Tibial nerve (tissue), 4 donors: ENCODE data around the gene HES6. TPM values are rescaled to one million over a fixed set of nuclear protein-coding genes. Genes with fewer than 3 reads are reported as not detected.

Experiments used
- DNase-seq, 2 donors: peaks; one replicate each; pipeline ENCODE4 v3.0.0-alpha.2; 2019; ENCODE audit warnings: low spot score in 2 of 2
- H3K27ac ChIP-seq, 4 donors: fragments of 200-600 bp; sonication (generic) in 3 of 4; one replicate each; pipeline ENCODE4 v1.5.1; 2017 to 2019; ENCODE audit warnings: mild to moderate bottlenecking in 1 of 4
- H3K27me3 ChIP-seq, 2 donors: fragments of 200-600 bp; sonication (generic) in 1 of 2; one replicate each; pipeline versions ENCODE4 v1.5.1 to v1.6.0; 2017 to 2019
- H3K36me3 ChIP-seq, 3 donors: fragments of 200-600 bp; sonication (generic); one replicate each; pipeline ENCODE4 v1.5.1; 2018 to 2019
- H3K4me1 ChIP-seq, 4 donors: fragments of 200-600 bp; sonication (generic) in 3 of 4; one replicate each; pipeline ENCODE4 v1.5.1; 2017 to 2019
- H3K4me3 ChIP-seq, 4 donors: fragments of 200-600 bp; sonication (generic) in 3 of 4; one replicate each; pipeline ENCODE4 v1.5.1; 2017 to 2019; ENCODE audit warnings: mild to moderate bottlenecking in 1 of 4, moderate library complexity in 1 of 4
- H3K9me3 ChIP-seq, 4 donors: fragments of 200-600 bp; sonication (generic) in 3 of 4; one replicate each; pipeline ENCODE4 v1.5.1; 2017 to 2019
- EP300 ChIP-seq, 2 donors: sonication (generic); formaldehyde crosslinking; IDR thresholded peaks; one replicate each; pipeline ENCODE4 v1.6.1; 2017; ENCODE audit warnings: antibody characterized with exemption in 2 of 2, mild to moderate bottlenecking in 1 of 2
- POLR2A ChIP-seq, 2 donors: fragments of 450-650 bp; IDR thresholded peaks; one replicate each; pipeline ENCODE4 v1.6.1; 2017; ENCODE audit warnings: antibody characterized with exemption in 2 of 2, mild to moderate bottlenecking in 2 of 2, moderate library complexity in 2 of 2
- WGBS, 2 donors: methylation state at CpG; one replicate each; pipeline ENCODE4 v1.1.5; 2018; 5-methylcytosine and 5-hydroxymethylcytosine counted together
- total RNA-seq, 4 donors: library from RNA; depleted of rRNA; stranded (reverse); fragments of >200 nt; gene quantifications; one replicate each; pipeline ENCODE4 v1.1.0, GENCODE V29; 2016
- TF ChIP-seq, protein P1 (sequence below), 5 experiments: fragments of 200-600 bp in 3 of 5; fragments of 450-650 bp in 2 of 5; sonication (generic) in 3 of 5; IDR thresholded peaks; one replicate each; pipeline ENCODE4 v1.5.1; 2016 to 2019; ENCODE audit warnings: antibody characterized with exemption in 5 of 5, mild to moderate bottlenecking in 3 of 5, moderate library complexity in 2 of 5

HES6 gene
- total RNA-seq, 4 donors from 2014 or later: 4.4 to 18.6 (median 12.4) TPM

DNA sequence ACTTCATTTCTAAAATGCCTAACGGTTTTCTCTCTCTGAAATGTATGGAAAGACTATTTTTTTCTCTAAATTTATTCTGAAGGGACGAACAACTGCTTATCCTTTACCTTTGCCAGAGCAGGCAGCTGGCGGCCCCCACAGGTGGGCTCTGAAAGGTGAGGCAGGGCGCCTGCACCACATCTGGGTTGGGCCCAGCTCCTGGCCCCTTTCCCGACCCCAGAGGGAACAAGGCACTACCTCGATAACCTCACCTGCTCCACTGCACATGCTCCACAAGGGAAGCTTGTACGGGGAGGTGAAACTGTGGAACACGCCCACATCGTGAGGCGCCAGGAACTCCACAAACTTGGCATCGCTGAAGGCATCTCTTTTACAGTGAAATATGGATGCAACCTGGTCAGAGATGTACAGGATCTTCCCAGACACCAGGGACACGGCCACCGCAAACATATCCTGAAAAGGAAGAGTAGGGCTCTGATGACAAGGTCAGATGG lies 31.3 kb upstream of the HES6 start:
- H3K9me3 ChIP-seq: no peaks in the 10 kb centered on the region
- H3K36me3 ChIP-seq: peaks cover 4 to 98% (median 7%) of the 10 kb centered on the region in 3 donors
- TF ChIP-seq POLR2A (IDR thresholded peaks at IDR 0.05): no peak
- TF ChIP-seq, protein P1, sequence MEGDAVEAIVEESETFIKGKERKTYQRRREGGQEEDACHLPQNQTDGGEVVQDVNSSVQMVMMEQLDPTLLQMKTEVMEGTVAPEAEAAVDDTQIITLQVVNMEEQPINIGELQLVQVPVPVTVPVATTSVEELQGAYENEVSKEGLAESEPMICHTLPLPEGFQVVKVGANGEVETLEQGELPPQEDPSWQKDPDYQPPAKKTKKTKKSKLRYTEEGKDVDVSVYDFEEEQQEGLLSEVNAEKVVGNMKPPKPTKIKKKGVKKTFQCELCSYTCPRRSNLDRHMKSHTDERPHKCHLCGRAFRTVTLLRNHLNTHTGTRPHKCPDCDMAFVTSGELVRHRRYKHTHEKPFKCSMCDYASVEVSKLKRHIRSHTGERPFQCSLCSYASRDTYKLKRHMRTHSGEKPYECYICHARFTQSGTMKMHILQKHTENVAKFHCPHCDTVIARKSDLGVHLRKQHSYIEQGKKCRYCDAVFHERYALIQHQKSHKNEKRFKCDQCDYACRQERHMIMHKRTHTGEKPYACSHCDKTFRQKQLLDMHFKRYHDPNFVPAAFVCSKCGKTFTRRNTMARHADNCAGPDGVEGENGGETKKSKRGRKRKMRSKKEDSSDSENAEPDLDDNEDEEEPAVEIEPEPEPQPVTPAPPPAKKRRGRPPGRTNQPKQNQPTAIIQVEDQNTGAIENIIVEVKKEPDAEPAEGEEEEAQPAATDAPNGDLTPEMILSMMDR (IDR thresholded peaks at IDR 0.05): no peak
- TF ChIP-seq EP300 (IDR thresholded peaks at IDR 0.05): no peak
- H3K27ac ChIP-seq: peak overlapping the region in 1 of 4 donors; percentile 28
- H3K4me1 ChIP-seq: peaks cover 0 to 18% (median 0%) of the 10 kb centered on the region in 4 donors
- 70 to 77% methylated on average over 6 to 13 of the region's 13 CpGs for WGBS, 2 donors
- DNase-seq: no peak
- H3K4me3 ChIP-seq: no peak overlapping the region
- H3K27me3 ChIP-seq: no peaks in the 10 kb centered on the region

DNA sequence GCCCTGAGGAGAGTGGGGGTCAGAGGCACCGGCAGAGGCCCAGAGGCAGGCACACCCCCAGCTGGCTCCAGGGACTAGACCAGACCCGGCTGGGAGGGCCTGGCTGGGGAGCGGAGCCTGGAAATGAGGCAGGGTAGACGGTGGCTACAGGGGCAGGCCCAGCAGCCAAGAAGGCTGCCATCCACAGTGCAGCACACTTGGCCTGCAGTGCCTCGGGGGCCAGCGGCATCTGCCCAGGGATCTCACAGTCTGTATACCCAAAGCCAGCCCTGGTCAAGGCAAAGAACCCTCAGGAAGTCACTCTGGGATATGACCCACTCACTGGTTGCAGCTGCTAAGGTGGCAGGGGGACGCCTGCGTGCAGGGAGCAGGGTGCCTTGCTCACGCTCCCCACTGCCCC lies 30.8 kb upstream of the HES6 start:
- peaks cover 2 to 98% (median 6%) of the 10 kb centered on the region in 3 donors for H3K36me3 ChIP-seq
- H3K4me1 ChIP-seq: peaks cover 0 to 18% (median 0%) of the 10 kb centered on the region in 4 donors
- H3K27ac ChIP-seq: no peak overlapping the region
- H3K9me3 ChIP-seq: no peaks in the 10 kb centered on the region
- TF ChIP-seq EP300 (IDR thresholded peaks at IDR 0.05) (no peak), POLR2A (IDR thresholded peaks at IDR 0.05) (no peak)
- TF ChIP-seq, protein P1 (IDR thresholded peaks at IDR 0.05): no peak
- 59 to 77% methylated on average over 7 to 9 of the region's 9 CpGs for WGBS, 2 donors
- no peak overlapping the region for H3K4me3 ChIP-seq
- no peak for DNase-seq
- no peaks in the 10 kb centered on the region for H3K27me3 ChIP-seq

DNA sequence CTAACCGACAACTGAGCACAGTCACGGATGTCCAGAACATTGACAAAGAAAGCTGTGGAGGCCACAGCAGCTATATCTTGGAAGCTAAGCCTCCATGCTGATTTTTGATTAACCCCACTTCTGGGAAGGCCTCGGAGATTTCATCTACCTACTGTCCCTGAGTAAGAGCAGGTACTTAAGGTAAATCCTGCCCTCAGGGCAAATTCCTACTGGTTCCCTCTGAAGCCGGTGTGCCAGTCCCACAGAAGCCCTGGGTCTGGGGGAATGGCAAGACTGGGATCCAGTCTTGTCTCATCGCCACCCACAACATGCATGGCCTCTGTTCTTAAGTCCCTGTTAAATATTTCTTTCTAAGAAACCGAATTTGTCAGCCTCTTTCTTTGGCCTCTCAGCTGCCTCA lies 29.9 kb upstream of the HES6 start:
- Histone ChIP-seq H3K36me3 (peaks cover 0 to 98% (median 0%) of the 10 kb centered on the region in 3 donors), H3K27me3 (no peaks in the 10 kb centered on the region), H3K9me3 (no peaks in the 10 kb centered on the region), H3K27ac (no peak overlapping the region), H3K4me3 (no peak overlapping the region), H3K4me1 (peaks cover 0 to 18% (median 0%) of the 10 kb centered on the region in 4 donors)
- no peak for DNase-seq
- WGBS, 2 donors: 91 to 94% methylated on average over 6 of the region's 6 CpGs
- TF ChIP-seq POLR2A (IDR thresholded peaks at IDR 0.05): no peak
- TF ChIP-seq, protein P1 (IDR thresholded peaks at IDR 0.05): no peak
- TF ChIP-seq EP300 (IDR thresholded peaks at IDR 0.05): no peak

DNA sequence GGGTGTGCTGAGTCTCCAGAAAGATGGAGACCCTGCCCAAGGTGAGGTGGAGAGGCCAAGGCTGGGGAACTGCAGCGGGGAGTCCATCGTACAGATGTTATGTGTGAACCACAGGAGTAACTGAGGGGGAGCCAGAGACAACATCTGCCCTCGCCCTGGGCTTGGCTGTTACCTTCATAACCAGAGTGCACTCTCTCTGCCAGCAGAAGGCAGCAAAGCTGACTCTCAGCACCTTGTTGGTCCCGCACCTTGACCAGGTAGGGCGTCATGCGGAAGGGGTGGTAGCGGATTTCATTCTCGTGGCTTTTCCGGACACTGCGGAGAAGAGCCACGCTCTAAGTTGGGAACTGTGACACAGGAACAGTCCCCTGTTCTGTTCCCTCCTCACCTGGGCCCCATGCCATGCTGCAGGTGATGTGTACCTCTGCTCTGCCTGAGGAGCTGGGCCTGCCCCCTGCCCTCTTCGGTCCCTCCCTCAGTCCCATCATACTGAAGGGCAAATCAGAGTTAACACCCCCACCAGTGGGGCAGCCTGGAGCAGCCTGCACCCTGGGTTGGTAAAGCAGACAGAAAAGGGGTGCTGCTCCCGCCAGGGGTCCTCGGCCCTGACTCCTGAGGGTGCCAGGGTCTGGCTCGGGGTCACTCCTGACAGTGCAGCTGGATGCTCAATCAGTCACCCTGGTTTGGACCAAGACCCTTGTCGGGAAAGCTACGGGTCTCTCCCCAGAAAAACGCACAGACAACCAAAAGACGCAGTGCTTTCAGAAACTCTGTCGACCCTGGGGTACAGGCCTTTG lies 28.2 kb upstream of the HES6 start:
- Histone ChIP-seq H3K27me3 (no peaks in the 10 kb centered on the region), H3K9me3 (no peaks in the 10 kb centered on the region), H3K4me1 (peaks cover 0 to 32% (median 8%) of the 10 kb centered on the region in 4 donors), H3K36me3 (peaks cover 0 to 86% (median 0%) of the 10 kb centered on the region in 3 donors), H3K27ac (no peak overlapping the region), H3K4me3 (no peak overlapping the region)
- no peak for TF ChIP-seq POLR2A (IDR thresholded peaks at IDR 0.05)
- TF ChIP-seq EP300 (IDR thresholded peaks at IDR 0.05): no peak
- TF ChIP-seq, protein P1 (IDR thresholded peaks at IDR 0.05): no peak
- WGBS, 2 donors: 89 to 90% methylated on average over 20 of the region's 20 CpGs
- no peak for DNase-seq

DNA sequence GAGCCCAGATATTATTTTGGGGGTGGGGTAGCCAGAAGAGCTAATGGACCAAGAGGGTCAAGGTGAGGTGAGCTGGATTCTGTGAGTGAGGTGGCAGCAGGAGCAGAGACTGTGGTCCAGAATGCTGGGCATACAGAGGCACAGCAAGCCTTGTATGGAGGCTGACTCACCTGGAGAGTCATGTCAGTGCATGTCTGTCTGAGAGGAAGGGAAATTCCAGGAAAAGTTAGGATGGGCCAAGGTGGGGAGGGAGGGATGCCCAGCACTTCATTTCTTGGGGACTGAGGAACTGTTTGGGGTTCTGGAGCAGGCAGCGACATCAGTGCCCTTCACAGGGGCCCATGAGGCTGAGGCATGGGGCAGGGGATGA lies 27.5 kb upstream of the HES6 start:
- Histone ChIP-seq H3K27me3 (no peaks in the 10 kb centered on the region), H3K9me3 (no peaks in the 10 kb centered on the region), H3K27ac (no peak overlapping the region), H3K4me3 (no peak overlapping the region), H3K4me1 (peaks cover 0 to 40% (median 12%) of the 10 kb centered on the region in 4 donors), H3K36me3 (peaks cover 0 to 84% (median 4%) of the 10 kb centered on the region in 3 donors)
- no peak for DNase-seq
- WGBS, 2 donors: 75 to 91% methylated on average over 1 of the region's 1 CpG
- TF ChIP-seq EP300 (IDR thresholded peaks at IDR 0.05): no peak
- TF ChIP-seq, protein P1 (IDR thresholded peaks at IDR 0.05): no peak
- no peak for TF ChIP-seq POLR2A (IDR thresholded peaks at IDR 0.05)
